Hippocampal formation (tissue), 2 donors: Measurements from ENCODE around the gene IL17A.
"Not testable (repeated sequence)": the region's sequence is repeated elsewhere in the genome, so short reads cannot be mapped to it uniquely, and the experiment has no call there.

ENCODE experiments used
- DNase-seq, 2 donors: peaks; one replicate each; lab custom pipeline; 2025; lab: John Stamatoyannopoulos, UW

IL17A gene

GRCh38 chr6:52164319-52165094 is 21.7 kb upstream of the IL17A start:
- no peak for DNase-seq

- DNase-seq, result no peak
Observed at GRCh38 chr6:52167267-52167666, 18.9 kb upstream of the IL17A start.

- not testable (repeated sequence) for DNase-seq
Observed at GRCh38 chr6:52168351-52168750, 17.8 kb upstream of the IL17A start.

- no peak for DNase-seq
Observed at GRCh38 chr6:52174118-52174517, 12.1 kb upstream of the IL17A start.

GRCh38 chr6:52176550-52176949 is 9.6 kb upstream of the IL17A start:
- no peak for DNase-seq

- DNase-seq, result no peak
Observed at GRCh38 chr6:52177961-52178360, 8.2 kb upstream of the IL17A start.

- DNase-seq, result no peak
Observed at GRCh38 chr6:52180787-52181558, 5.2 kb upstream of the IL17A start.

GRCh38 chr6:52183131-52183713 is 3.0 kb upstream of the IL17A start:
- DNase-seq, result no peak

- DNase-seq, result no peak
Observed at GRCh38 chr6:52186480-52186879, 305 bp downstream of the IL17A start.

- no peak for DNase-seq
Observed at GRCh38 chr6:52187098-52187497, 923 bp downstream of the IL17A start.

- no peak for DNase-seq
Observed at GRCh38 chr6:52189974-52190373, 3.8 kb downstream of the IL17A start.

GRCh38 chr6:52190409-52190808 is 4.2 kb downstream of the IL17A start:
- DNase-seq, result no peak

GRCh38 chr6:52191824-52192223 is 5.6 kb downstream of the IL17A start:
- DNase-seq, result no peak

- DNase-seq, result no peak
Observed at GRCh38 chr6:52195886-52196285, 9.7 kb downstream of the IL17A start.

- not testable (repeated sequence) for DNase-seq
Observed at GRCh38 chr6:52200088-52200487, 13.9 kb downstream of the IL17A start.

GRCh38 chr6:52201046-52201445 is 14.9 kb downstream of the IL17A start:
- no peak for DNase-seq

GRCh38 chr6:52201493-52201892 is 15.3 kb downstream of the IL17A start:
- DNase-seq, result no peak

GRCh38 chr6:52207066-52207465 is 20.9 kb downstream of the IL17A start:
- DNase-seq, result no peak

GRCh38 chr6:52208612-52209011 is 22.4 kb downstream of the IL17A start:
- no peak for DNase-seq

GRCh38 chr6:52209770-52210169 is 23.6 kb downstream of the IL17A start:
- no peak for DNase-seq

- DNase-seq, result no peak
Observed at GRCh38 chr6:52210227-52210626, 24.1 kb downstream of the IL17A start.

GRCh38 chr6:52213127-52213526 is 27.0 kb downstream of the IL17A start:
- no peak for DNase-seq

- DNase-seq, result no peak
Observed at GRCh38 chr6:52215787-52216186, 29.6 kb downstream of the IL17A start.
